Subcutaneous abdominal adipose tissue (tissue), 5 donors: ENCODE measurements around the gene FLT4.
A peak's percentile ranks its signal among the peaks of the same experiment; 100 is the strongest.

ENCODE experiments used
- H3K27ac ChIP-seq: one replicate; pipeline ENCODE4 v1.7.0; 2013; ENCODE audit warnings: low read depth, mild to moderate bottlenecking, inconsistent platforms, low read length, moderate library complexity
- H3K27me3 ChIP-seq, 5 donors: one replicate each; pipeline ENCODE4 v1.7.0; 2013; ENCODE audit warnings: low read length in 5 of 5, inconsistent platforms in 1 of 5; ENCODE audit not compliant: control insufficient read depth in 5 of 5, insufficient read depth in 4 of 5
- H3K36me3 ChIP-seq, 5 donors: one replicate each; pipeline ENCODE4 v1.7.0; 2013; ENCODE audit warnings: low read length in 5 of 5; ENCODE audit not compliant: control insufficient read depth in 5 of 5, insufficient read depth in 5 of 5
- H3K4me1 ChIP-seq, 5 donors: one replicate each; pipeline ENCODE4 v1.7.0; 2013; ENCODE audit warnings: low read length in 5 of 5, mild to moderate bottlenecking in 3 of 5, moderate library complexity in 1 of 5; ENCODE audit not compliant: control insufficient read depth in 5 of 5, insufficient read depth in 5 of 5
- H3K4me3 ChIP-seq, 5 donors: one replicate each; pipeline ENCODE4 v1.7.0; 2013; ENCODE audit warnings: low read length in 5 of 5, low read depth in 1 of 5
- H3K9ac ChIP-seq, 5 donors: one replicate each; pipeline ENCODE4 v1.7.0; 2013; ENCODE audit warnings: low read length in 5 of 5, mild to moderate bottlenecking in 4 of 5, moderate library complexity in 3 of 5
- H3K9me3 ChIP-seq, 5 donors: one replicate each; pipeline ENCODE4 v1.7.0; 2013; ENCODE audit warnings: low read length in 5 of 5; ENCODE audit not compliant: control insufficient read depth in 5 of 5
- donor health status: healthy.
- donor health status: healthy.
- donor health status: healthy.
- donor health status: healthy.
- donor health status: healthy.

The FLT4 gene

GRCh38 chr5:180595046-180595379 lies 54.4 kb downstream of the FLT4 start:
- Histone ChIP-seq H3K36me3 (no peaks in the 10 kb centered on the region), H3K9me3 (no peaks in the 10 kb centered on the region), H3K27ac (no peak overlapping the region), H3K4me1 (peaks cover 0 to 17% (median 13%) of the 10 kb centered on the region in 5 donors), H3K4me3 (no peak overlapping the region), H3K27me3 (peaks cover 11 to 24% (median 17%) of the 10 kb centered on the region in 5 donors), H3K9ac (no peak overlapping the region)

GRCh38 chr5:180594311-180595045 lies 54.9 kb downstream of the FLT4 start:
- no peak overlapping the region for H3K27ac ChIP-seq
- H3K36me3 ChIP-seq = no peaks in the 10 kb centered on the region
- peaks cover 16 to 30% (median 20%) of the 10 kb centered on the region in 5 donors for H3K27me3 ChIP-seq
- peaks cover 0 to 21% (median 14%) of the 10 kb centered on the region in 5 donors for H3K4me1 ChIP-seq
- H3K9me3 ChIP-seq = no peaks in the 10 kb centered on the region
- H3K9ac ChIP-seq = no peak overlapping the region
- no peak overlapping the region for H3K4me3 ChIP-seq

- Histone ChIP-seq H3K27ac (no peak overlapping the region), H3K36me3 (no peaks in the 10 kb centered on the region), H3K4me3 (no peak overlapping the region), H3K4me1 (peaks cover 0 to 21% (median 14%) of the 10 kb centered on the region in 5 donors), H3K9me3 (no peaks in the 10 kb centered on the region), H3K9ac (no peak overlapping the region), H3K27me3 (peaks cover 18 to 37% (median 22%) of the 10 kb centered on the region in 5 donors)
Observed at GRCh38 chr5:180593446-180594206, 55.8 kb downstream of the FLT4 start.

- peaks cover 0 to 21% (median 14%) of the 10 kb centered on the region in 5 donors for H3K4me1 ChIP-seq
- no peaks in the 10 kb centered on the region for H3K36me3 ChIP-seq
- no peak overlapping the region for H3K27ac ChIP-seq
- H3K4me3 ChIP-seq = no peak overlapping the region
- no peaks in the 10 kb centered on the region for H3K9me3 ChIP-seq
- H3K9ac ChIP-seq = no peak overlapping the region
- peaks cover 17 to 44% (median 22%) of the 10 kb centered on the region in 5 donors for H3K27me3 ChIP-seq
Observed at GRCh38 chr5:180592176-180592575, 57.2 kb downstream of the FLT4 start.

- H3K4me1 ChIP-seq = peaks cover 0 to 21% (median 14%) of the 10 kb centered on the region in 5 donors
- no peaks in the 10 kb centered on the region for H3K9me3 ChIP-seq
- H3K36me3 ChIP-seq = no peaks in the 10 kb centered on the region
- peak within 1 kb of the TSS in 3 of 5 donors; percentile 22 to 55 (median 52) for H3K4me3 ChIP-seq
- H3K27ac ChIP-seq = no peak within 1 kb of the TSS
- peaks cover 17 to 44% (median 22%) of the 10 kb centered on the region in 5 donors for H3K27me3 ChIP-seq
- H3K9ac ChIP-seq = no peak within 1 kb of the TSS
Observed at GRCh38 chr5:180591311-180591887, 58.0 kb downstream of the FLT4 start, which contains the start of gene SCGB3A1. SCGB3A1 (minus strand) TSS chr5:180591499; CDS start chr5:180591462, 37 bp downstream.

GRCh38 chr5:180590543-180591310 lies 58.7 kb downstream of the FLT4 start:
- Histone ChIP-seq H3K27ac (no peak overlapping the region), H3K36me3 (no peaks in the 10 kb centered on the region), H3K4me1 (peaks cover 0 to 21% (median 14%) of the 10 kb centered on the region in 5 donors), H3K9me3 (no peaks in the 10 kb centered on the region), H3K9ac (no peak overlapping the region), H3K27me3 (peaks cover 17 to 44% (median 22%) of the 10 kb centered on the region in 5 donors), H3K4me3 (peak overlapping the region in 3 of 5 donors; percentile 22 to 55 (median 52))

GRCh38 chr5:180589771-180590542 lies 59.4 kb downstream of the FLT4 start:
- Histone ChIP-seq H3K4me1 (peaks cover 0 to 21% (median 14%) of the 10 kb centered on the region in 5 donors), H3K36me3 (no peaks in the 10 kb centered on the region), H3K4me3 (peak overlapping the region in 3 of 5 donors; percentile 22 to 55 (median 52)), H3K9me3 (no peaks in the 10 kb centered on the region), H3K27me3 (peaks cover 17 to 44% (median 22%) of the 10 kb centered on the region in 5 donors), H3K27ac (no peak overlapping the region), H3K9ac (no peak overlapping the region)

- H3K27me3 ChIP-seq = peaks cover 17 to 30% (median 18%) of the 10 kb centered on the region in 5 donors
- peaks cover 0 to 21% (median 14%) of the 10 kb centered on the region in 5 donors for H3K4me1 ChIP-seq
- no peaks in the 10 kb centered on the region for H3K36me3 ChIP-seq
- H3K4me3 ChIP-seq = no peak overlapping the region
- H3K9ac ChIP-seq = no peak overlapping the region
- peaks cover 0 to 3% (median 0%) of the 10 kb centered on the region in 5 donors for H3K9me3 ChIP-seq
- no peak overlapping the region for H3K27ac ChIP-seq
Observed at GRCh38 chr5:180586870-180587269, 62.5 kb downstream of the FLT4 start.

GRCh38 chr5:180586204-180586603 lies 63.2 kb downstream of the FLT4 start:
- Histone ChIP-seq H3K27ac (no peak overlapping the region), H3K36me3 (no peaks in the 10 kb centered on the region), H3K9me3 (peaks cover 0 to 3% (median 0%) of the 10 kb centered on the region in 5 donors), H3K4me1 (peaks cover 0 to 15% (median 8%) of the 10 kb centered on the region in 5 donors), H3K27me3 (peaks cover 17 to 30% (median 17%) of the 10 kb centered on the region in 5 donors), H3K4me3 (no peak overlapping the region), H3K9ac (no peak overlapping the region)
